H1 (cell line): ENCODE data around the gene UBE3B. TPM values are rescaled to one million over a fixed set of nuclear protein-coding genes. Genes with fewer than 3 reads are reported as not detected.

ENCODE experiments used
- CTCF ChIA-PET: fragments of 300-600 bp; sonication (Branson Sonifier 250); formaldehyde crosslinking; loops from one replicate; lab custom pipeline; 2021; ENCODE audit not compliant: partially characterized antibody; lab: Charles Lee
- POLR2A ChIA-PET: fragments of 300-600 bp; sonication (Branson Sonifier 250); formaldehyde crosslinking; loops from one replicate; lab custom pipeline; 2021; ENCODE audit warnings: inconsistent platforms; ENCODE audit not compliant: partially characterized antibody; lab: Charles Lee
- DNase-seq, 2 experiments: peaks; one replicate each; pipeline versions ENCODE4 v3.0.0 to v3.0.0-alpha.2; 2010 to 2022; ENCODE audit warnings: low spot score in 2 of 2, low read depth in 1 of 2, mixed read lengths in 1 of 2
- FAIRE-seq: peaks from 2 replicates; lab custom pipeline; 2011; peaks lifted over from hg19 to GRCh38; lab: Jason Lieb, UNC
- H2AFZ ChIP-seq: 2 replicates; pipeline ENCODE4 v1.8.1; 2012; ENCODE audit warnings: low read length, inconsistent platforms
- H2AK5ac ChIP-seq: 2 replicates; pipeline ENCODE4 v1.6.1; 2013; ENCODE audit warnings: low read depth, low read length
- H2BK120ac ChIP-seq: replicated peaks from 2 replicates; pipeline ENCODE3; 2013; ENCODE audit warnings: low read depth, low read length, inconsistent platforms
- H2BK12ac ChIP-seq: 2 replicates; pipeline ENCODE4 v1.6.1; 2013; ENCODE audit warnings: low read depth, low read length
- H2BK15ac ChIP-seq: 2 replicates; pipeline ENCODE4 v1.6.1; 2013; ENCODE audit warnings: low read length
- H2BK20ac ChIP-seq: 2 replicates; pipeline ENCODE4 v1.6.1; 2013; ENCODE audit warnings: low read length
- H2BK5ac ChIP-seq: 2 replicates; pipeline ENCODE4 v1.6.1; 2013; ENCODE audit warnings: low read depth, low read length
- H3K14ac ChIP-seq: 2 replicates; pipeline ENCODE4 v1.6.1; 2013; ENCODE audit warnings: inconsistent platforms; ENCODE audit not compliant: insufficient read length
- H3K18ac ChIP-seq: 2 replicates; pipeline ENCODE4 v1.6.1; 2013; ENCODE audit warnings: low read length; ENCODE audit errors: extremely low read depth
- H3K23ac ChIP-seq: 2 replicates; pipeline ENCODE4 v1.6.1; 2013; ENCODE audit warnings: inconsistent platforms; ENCODE audit not compliant: insufficient read length
- H3K23me2 ChIP-seq: 2 replicates; pipeline ENCODE4 v1.6.1; 2013; ENCODE audit warnings: low read depth, low read length
- H3K27ac ChIP-seq: 2 replicates; pipeline ENCODE4 v1.6.1; 2011; ENCODE audit warnings: low read depth, low read length, inconsistent platforms
- H3K27me3 ChIP-seq, 4 experiments: replicated peaks in 1 of 4; 1 replicate in 1 of 4; 2 replicates in 3 of 4; pipeline versions ENCODE4 v1.6.1 to v1.8.1; 2011 to 2013; ENCODE audit warnings: low read length in 3 of 4, mild to moderate bottlenecking in 3 of 4, inconsistent platforms in 2 of 4, mixed read lengths in 2 of 4, moderate library complexity in 1 of 4; ENCODE audit not compliant: control insufficient read depth in 3 of 4, insufficient read depth in 3 of 4; ENCODE audit errors: extremely low read depth in 1 of 4
- H3K36me3 ChIP-seq, 4 experiments: 2 replicates each; pipeline versions ENCODE4 v1.6.1 to v1.8.1; 2011 to 2013; ENCODE audit warnings: mild to moderate bottlenecking in 4 of 4, low read length in 3 of 4, moderate library complexity in 2 of 4, control low read depth in 1 of 4, inconsistent platforms in 1 of 4; ENCODE audit not compliant: insufficient read depth in 4 of 4, control insufficient read depth in 2 of 4
- H3K4ac ChIP-seq: replicated peaks from 2 replicates; pipeline ENCODE3; 2013; ENCODE audit warnings: low read length, low read depth, mixed read lengths, inconsistent platforms; ENCODE audit not compliant: insufficient read length
- H3K4me1 ChIP-seq, 4 experiments: replicated peaks in 1 of 4; 1 replicate in 1 of 4; 2 replicates in 3 of 4; pipeline versions ENCODE4 v1.6.1 to v1.8.1; 2011 to 2013; ENCODE audit warnings: low read length in 3 of 4, inconsistent platforms in 2 of 4, mixed read lengths in 1 of 4; ENCODE audit not compliant: insufficient read depth in 4 of 4, control insufficient read depth in 3 of 4
- H3K4me2 ChIP-seq, 2 experiments: 2 replicates each; pipeline versions ENCODE4 v1.6.1 to v1.8.1; 2011 to 2013; ENCODE audit warnings: low read depth in 2 of 2, low read length in 2 of 2, control low read depth in 1 of 2, inconsistent platforms in 1 of 2, mild to moderate bottlenecking in 1 of 2; ENCODE audit not compliant: insufficient read depth in 1 of 2
- H3K4me3 ChIP-seq, 4 experiments: fragments of 200-600, 300-600 bp in 1 of 4; sonication (generic), shearing (Covaris generic), sonication (Bioruptor Twin) in 1 of 4; 2 replicates each; pipeline versions ENCODE4 v1.5.1 to v1.8.1; 2011 to 2016; ENCODE audit warnings: low read length in 4 of 4, low read depth in 3 of 4, control low read depth in 2 of 4, inconsistent platforms in 2 of 4, mild to moderate bottlenecking in 2 of 4, mixed read lengths in 1 of 4, moderate library complexity in 1 of 4; ENCODE audit not compliant: insufficient read depth in 2 of 4; ENCODE audit errors: extremely low read depth in 1 of 4
- H3K56ac ChIP-seq: replicated peaks from 2 replicates; pipeline ENCODE3; 2013; ENCODE audit warnings: low read depth, mild to moderate bottlenecking, mixed read lengths, low read length, inconsistent platforms; ENCODE audit not compliant: insufficient read length
- H3K79me1 ChIP-seq: 2 replicates; pipeline ENCODE4 v1.6.1; 2013; ENCODE audit warnings: low read depth, low read length, control low read depth
- H3K79me2 ChIP-seq, 2 experiments: 2 replicates each; pipeline versions ENCODE4 v1.6.1 to v1.8.1; 2012 to 2013; ENCODE audit warnings: low read length in 2 of 2, mild to moderate bottlenecking in 2 of 2, inconsistent platforms in 1 of 2; ENCODE audit not compliant: insufficient read depth in 2 of 2, control insufficient read depth in 1 of 2
- H3K9ac ChIP-seq, 4 experiments: replicated peaks in 1 of 4; 1 replicate in 1 of 4; 2 replicates in 3 of 4; pipeline versions ENCODE4 v1.6.1 to v1.8.1; 2011 to 2013; ENCODE audit warnings: low read depth in 3 of 4, low read length in 3 of 4, control low read depth in 2 of 4, mild to moderate bottlenecking in 2 of 4, moderate library complexity in 2 of 4, inconsistent platforms in 1 of 4; ENCODE audit errors: extremely low read depth in 1 of 4
- H3K9me3 ChIP-seq, 2 experiments: 2 replicates each; pipeline versions ENCODE4 v1.6.1 to v1.8.1; 2012 to 2013; ENCODE audit warnings: mild to moderate bottlenecking in 2 of 2, moderate library complexity in 2 of 2, control low read depth in 1 of 2, inconsistent platforms in 1 of 2, low read depth in 1 of 2, low read length in 1 of 2, mixed read lengths in 1 of 2; ENCODE audit not compliant: insufficient read depth in 2 of 2
- H4K20me1 ChIP-seq, 2 experiments: replicated peaks in 1 of 2; 2 replicates each; pipeline versions ENCODE3 to v1.8.1; 2011 to 2013; ENCODE audit warnings: inconsistent platforms in 2 of 2, low read length in 2 of 2, mild to moderate bottlenecking in 1 of 2; ENCODE audit not compliant: insufficient read depth in 2 of 2, control insufficient read depth in 1 of 2
- H4K5ac ChIP-seq: 2 replicates; pipeline ENCODE4 v1.6.1; 2013; ENCODE audit warnings: low read length, low read depth, mixed read lengths, inconsistent platforms; ENCODE audit not compliant: insufficient read length
- H4K8ac ChIP-seq: 2 replicates; pipeline ENCODE4 v1.8.0; 2013; ENCODE audit warnings: mild to moderate bottlenecking, moderate library complexity, low read length, inconsistent platforms; ENCODE audit not compliant: insufficient read depth; ENCODE audit errors: extremely low read depth
- H4K91ac ChIP-seq: replicated peaks from 2 replicates; pipeline ENCODE3; 2013; ENCODE audit warnings: low read length, mixed read lengths, inconsistent platforms; ENCODE audit not compliant: insufficient read length
- ATF3 ChIP-seq: IDR thresholded peaks from 2 replicates; pipeline ENCODE4 v1.6.1; 2011; ENCODE audit warnings: low read depth, mild to moderate bottlenecking, low read length; ENCODE audit not compliant: insufficient read depth
- CBX8 ChIP-seq: fragments of 300-800, 300-1000 bp; sonication (generic); IDR thresholded peaks from 2 replicates; pipeline ENCODE4 v1.7.1; 2016; ENCODE audit warnings: low read depth, low read length, borderline replicate concordance
- CHD1 ChIP-seq: IDR thresholded peaks from 2 replicates; pipeline ENCODE4 v1.6.1; 2012; ENCODE audit warnings: low read depth, low read length, improper control_type of control experiment
- EP300 ChIP-seq, 2 experiments: IDR thresholded peaks; 1 replicate in 1 of 2; 2 replicates in 1 of 2; pipeline ENCODE4 v1.6.1; 2011 to 2012; ENCODE audit warnings: low read depth in 2 of 2, low read length in 2 of 2, mild to moderate bottlenecking in 2 of 2, borderline replicate concordance in 1 of 2, inconsistent platforms in 1 of 2, moderate library complexity in 1 of 2
- KDM5A ChIP-seq: fragments of 200-600 bp; IDR thresholded peaks from 2 replicates; pipeline ENCODE4 v1.7.1; 2012; ENCODE audit warnings: mild to moderate bottlenecking, low read length, inconsistent platforms, mixed read lengths
- NANOG ChIP-seq: IDR thresholded peaks from 2 replicates; pipeline ENCODE4 v1.6.1; 2011; ENCODE audit warnings: low read length, low read depth, mild to moderate bottlenecking, inconsistent platforms; ENCODE audit not compliant: insufficient read depth, poor library complexity, severe bottlenecking
- NRF1 ChIP-seq: IDR thresholded peaks from 2 replicates; pipeline ENCODE4 v1.6.1; 2011; ENCODE audit warnings: mild to moderate bottlenecking, low read depth, low read length, improper control_type of control experiment
- PHF8 ChIP-seq: fragments of 200-600 bp; sonication (generic); conservative IDR thresholded peaks from 2 replicates; pipeline ENCODE4 v1.7.1; 2012; ENCODE audit warnings: low read depth, mild to moderate bottlenecking, inconsistent platforms, low read length, moderate library complexity
- SP1 ChIP-seq: IDR thresholded peaks from 2 replicates; pipeline ENCODE4 v1.6.1; 2011; ENCODE audit warnings: low read depth, low read length
- WGBS, 2 experiments: shearing (Covaris generic) in 1 of 2; methylation state at CpG; one replicate each; pipeline versions ENCODE4 v1.1.6 to v1.1.7; 2013 to 2015; ENCODE audit warnings: low lambda C conversion rate in 2 of 2, mixed read lengths in 2 of 2, inconsistent platforms in 1 of 2, low coverage in 1 of 2, missing lambda C conversion rate in 1 of 2; ENCODE audit not compliant: insufficient replicate concordance in 2 of 2, insufficient coverage in 1 of 2, insufficient read length in 1 of 2; ENCODE audit errors: extremely low coverage in 1 of 2, missing lambda C conversion rate in 1 of 2; 5-methylcytosine and 5-hydroxymethylcytosine counted together
- polyA plus RNA-seq, 7 experiments: library from polyadenylated mRNA; depleted of rRNA in 3 of 7; stranded (reverse) in 5 of 7; unstranded in 2 of 7; fragments of >200 nt in 5 of 7; fragments of 200-250 nt in 2 of 7; gene quantifications; 1 replicate in 5 of 7; 2 replicates in 1 of 7; 4 replicates in 1 of 7; pipeline versions ENCODE4 v1.2.1 to v1.2.3, GENCODE V29; 2011 to 2013; ENCODE audit warnings: missing spikeins in 2 of 7, mixed read lengths in 2 of 7
- total RNA-seq: library from RNA; stranded (reverse); fragmentation: NEBNext Ultra II Directional; extraction: Animal tissue kit (Norgen Biotek cat#: 25700); gene quantifications from 2 replicates; pipeline ENCODE4 v1.2.1, GENCODE V29; 2021
- TF ChIP-seq, protein P1 (sequence below), 3 experiments: IDR thresholded peaks; 1 replicate in 2 of 3; 2 replicates in 1 of 3; pipeline versions ENCODE4 v1.5.1 to v1.6.1; 2011; ENCODE audit warnings: low read length in 3 of 3, mild to moderate bottlenecking in 3 of 3, inconsistent platforms in 2 of 3, low read depth in 1 of 3, moderate library complexity in 1 of 3; ENCODE audit not compliant: insufficient read depth in 1 of 3; ENCODE audit errors: control extremely low read depth in 1 of 3

UBE3B gene
- total and polyA plus RNA-seq, 2 of the 8 experiments (the other 6 are each of a cell fraction or from before 2014, with no cell fraction given), result 14.0 to 21.1 TPM

GRCh38 chr12:109575683-109576082 lies 98.2 kb downstream of the UBE3B start:
- peaks cover 0 to 2% of the 10 kb centered on the region in 2 experiments for H4K20me1 ChIP-seq
- no peak overlapping the region for H3K9ac ChIP-seq
- H3K14ac ChIP-seq, result no peak overlapping the region
- no peak overlapping the region for H2BK12ac ChIP-seq
- no peak overlapping the region for H3K4ac ChIP-seq
- no peak overlapping the region for H3K4me3 ChIP-seq
- H2AK5ac ChIP-seq, result no peak overlapping the region
- H3K23ac ChIP-seq, result no peak overlapping the region
- peaks cover 8 to 43% (median 15%) of the 10 kb centered on the region in 4 experiments; a peak in 6 of 8 replicates for H3K36me3 ChIP-seq
- no peak overlapping the region for H2BK120ac ChIP-seq
- H4K91ac ChIP-seq, result no peak overlapping the region
- H2BK20ac ChIP-seq, result no peak overlapping the region
- ChIA-PET POLR2A (no interaction called here), CTCF (interaction anchor here (1.2 to 3.6 kb wide), 5 partner anchors 10 to 199 kb away, joined by 4 to 18 read pairs (median 9); no protein-coding TSS in a partner anchor)
- H3K18ac ChIP-seq, result no peak overlapping the region
- H3K79me1 ChIP-seq, result no peaks in the 10 kb centered on the region
- no peak overlapping the region for H4K5ac ChIP-seq
- H2BK15ac ChIP-seq, result no peak overlapping the region
- WGBS, 2 experiments, result 82% methylated on average over 3 of the region's 3 CpGs; no CpG with 5 or more reads in 1 of the 2 experiments
- no peak overlapping the region for H3K4me2 ChIP-seq
- H3K56ac ChIP-seq, result no peak overlapping the region
- H3K23me2 ChIP-seq, result peaks cover 5% of the 10 kb centered on the region; the same call in 1 of the 2 replicates
- no peak overlapping the region for H2BK5ac ChIP-seq
- H3K79me2 ChIP-seq, result peaks cover 0 to 6% of the 10 kb centered on the region in 2 experiments; a peak in 1 of 4 replicates
- H4K8ac ChIP-seq, result no peak overlapping the region
- FAIRE-seq, result no peak
- H3K27ac ChIP-seq, result no peak overlapping the region
- peaks cover 2 to 4% (median 3%) of the 10 kb centered on the region in 4 experiments; a peak in 4 of 7 replicates for H3K4me1 ChIP-seq
- H3K9me3 ChIP-seq, result no peaks in the 10 kb centered on the region
- H2AFZ ChIP-seq, result no peak overlapping the region
- no peaks in the 10 kb centered on the region for H3K27me3 ChIP-seq
- no peak for DNase-seq
- TF ChIP-seq ATF3 (no peak), CBX8 (no peak), KDM5A (no peak), EP300 (IDR thresholded peaks at IDR 0.05; ENCODE audit: borderline replicate concordance in 1 of 2, low read depth in 2 of 2, low read length in 2 of 2) (no peak), NANOG (no peak), CHD1 (no peak), NRF1 (no peak), SP1 (no peak), PHF8 (no peak)
- TF ChIP-seq, protein P1, sequence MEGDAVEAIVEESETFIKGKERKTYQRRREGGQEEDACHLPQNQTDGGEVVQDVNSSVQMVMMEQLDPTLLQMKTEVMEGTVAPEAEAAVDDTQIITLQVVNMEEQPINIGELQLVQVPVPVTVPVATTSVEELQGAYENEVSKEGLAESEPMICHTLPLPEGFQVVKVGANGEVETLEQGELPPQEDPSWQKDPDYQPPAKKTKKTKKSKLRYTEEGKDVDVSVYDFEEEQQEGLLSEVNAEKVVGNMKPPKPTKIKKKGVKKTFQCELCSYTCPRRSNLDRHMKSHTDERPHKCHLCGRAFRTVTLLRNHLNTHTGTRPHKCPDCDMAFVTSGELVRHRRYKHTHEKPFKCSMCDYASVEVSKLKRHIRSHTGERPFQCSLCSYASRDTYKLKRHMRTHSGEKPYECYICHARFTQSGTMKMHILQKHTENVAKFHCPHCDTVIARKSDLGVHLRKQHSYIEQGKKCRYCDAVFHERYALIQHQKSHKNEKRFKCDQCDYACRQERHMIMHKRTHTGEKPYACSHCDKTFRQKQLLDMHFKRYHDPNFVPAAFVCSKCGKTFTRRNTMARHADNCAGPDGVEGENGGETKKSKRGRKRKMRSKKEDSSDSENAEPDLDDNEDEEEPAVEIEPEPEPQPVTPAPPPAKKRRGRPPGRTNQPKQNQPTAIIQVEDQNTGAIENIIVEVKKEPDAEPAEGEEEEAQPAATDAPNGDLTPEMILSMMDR (IDR thresholded peaks at IDR 0.05; ENCODE audit: control extremely low read depth in 1 of 3, insufficient read depth in 1 of 3, low read depth in 1 of 3, low read length in 3 of 3), result no peak
